GM18502 (cell line): ENCODE results near the gene PRODH2.
"Not testable (repeated sequence)": the region's sequence is repeated elsewhere in the genome, so short reads cannot be mapped to it uniquely, and the experiment has no call there.

Experiments used
- ATAC-seq: cut with Tn5 transposase; IDR thresholded peaks from one replicate; pipeline ENCODE4 v1.9.1; 2021; ENCODE audit warnings: mild to moderate bottlenecking; ENCODE audit not compliant: unreplicated experiment, poor library complexity

Gene PRODH2

DNA sequence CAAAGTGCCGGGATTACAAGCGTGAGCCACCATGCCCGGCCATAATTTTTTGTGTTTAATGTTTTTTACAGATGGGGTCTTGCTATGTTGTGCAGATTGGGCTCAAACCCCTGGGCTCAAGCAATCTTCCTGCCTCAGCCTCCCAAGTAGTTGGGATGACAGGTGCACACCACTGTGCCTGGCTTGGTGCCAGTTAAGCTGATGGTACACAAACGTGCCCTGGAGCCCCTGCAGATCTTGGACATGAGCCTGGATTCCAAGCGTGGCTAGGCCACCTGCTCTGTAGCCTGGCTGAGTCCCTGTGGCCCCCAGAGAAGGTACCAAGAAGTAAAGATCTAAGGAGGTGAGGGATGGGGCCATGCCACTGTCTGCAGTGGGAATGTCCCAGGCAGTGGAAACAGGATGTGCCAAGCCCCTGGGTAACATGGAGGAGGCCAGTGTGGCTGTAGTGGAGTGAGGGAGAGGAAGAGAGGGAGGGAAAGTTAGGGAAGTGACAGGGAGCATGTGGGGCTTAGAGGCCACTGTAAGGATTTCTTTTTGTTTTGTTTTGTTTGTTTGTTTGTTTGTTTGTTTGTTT, 7.0 kb downstream of the PRODH2 start:
- ATAC-seq, result no peak

- ATAC-seq, result no peak
Observed at GRCh38 chr19:35801828-35802227, 10.8 kb downstream of the PRODH2 start.

DNA sequence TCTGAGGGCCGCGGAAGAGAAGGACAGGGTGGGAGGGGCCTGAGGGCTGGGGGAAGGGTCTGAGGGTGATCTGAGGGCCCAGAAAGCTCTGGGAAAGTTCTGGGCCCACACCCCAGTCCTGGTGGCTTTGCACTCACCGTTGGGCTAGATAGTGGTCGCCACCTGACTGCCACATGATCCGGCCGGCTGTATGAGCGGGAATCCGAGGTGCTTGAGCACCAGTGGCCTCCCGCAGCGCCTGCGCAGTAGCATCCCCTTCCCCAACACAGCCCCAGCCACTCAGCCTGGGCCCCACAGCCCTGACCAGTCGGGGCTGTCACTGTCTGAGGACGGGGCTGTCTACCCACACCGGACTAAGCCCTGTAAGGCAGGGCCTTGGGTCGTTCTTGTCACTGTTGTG, 15.0 kb downstream of the PRODH2 start:
- ATAC-seq, result no peak

DNA sequence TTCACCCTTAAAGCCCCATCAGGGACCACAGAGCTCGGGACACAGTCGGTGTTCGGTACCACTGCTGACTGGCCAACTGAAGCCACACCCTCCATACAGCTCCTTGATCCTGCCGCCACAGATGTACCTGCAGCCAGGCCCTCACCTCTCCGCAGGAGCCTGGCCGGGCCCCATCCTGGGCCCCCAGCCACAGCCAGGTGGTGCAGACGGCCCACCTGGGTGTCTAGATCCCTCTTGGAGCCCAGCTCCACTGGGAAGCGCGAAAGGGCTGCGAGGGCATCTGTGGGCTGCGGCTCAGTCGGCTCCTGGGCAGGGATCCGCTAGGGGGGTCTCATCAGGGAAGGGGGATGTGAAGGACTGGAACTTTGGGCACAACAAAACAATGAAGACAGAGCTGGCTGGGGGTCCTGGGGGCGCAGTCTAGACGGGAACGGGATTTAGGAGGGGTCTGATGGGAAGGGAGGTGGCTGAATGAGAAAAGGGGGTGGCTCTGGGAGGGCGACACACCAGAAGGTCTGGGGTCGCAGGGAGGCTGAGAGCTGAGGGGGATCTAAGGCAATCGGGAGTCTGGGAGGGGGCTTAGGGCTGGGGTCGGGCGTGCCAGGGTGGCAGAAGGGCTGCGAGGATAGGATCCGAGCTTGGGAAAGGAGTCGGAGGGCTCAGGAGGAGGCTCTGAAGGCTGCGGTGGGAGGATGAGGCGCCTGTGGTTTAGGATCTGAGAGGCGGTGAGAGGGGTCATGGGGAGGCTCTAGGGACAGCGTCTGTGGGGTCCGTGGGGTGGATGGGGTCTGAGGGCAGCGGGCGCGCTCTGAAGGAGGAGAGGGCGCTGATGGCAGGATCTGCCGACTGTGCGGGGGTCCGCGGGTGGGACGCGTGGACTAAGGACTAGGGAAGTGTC, 15.8 kb downstream of the PRODH2 start:
- ATAC-seq, result no peak

DNA sequence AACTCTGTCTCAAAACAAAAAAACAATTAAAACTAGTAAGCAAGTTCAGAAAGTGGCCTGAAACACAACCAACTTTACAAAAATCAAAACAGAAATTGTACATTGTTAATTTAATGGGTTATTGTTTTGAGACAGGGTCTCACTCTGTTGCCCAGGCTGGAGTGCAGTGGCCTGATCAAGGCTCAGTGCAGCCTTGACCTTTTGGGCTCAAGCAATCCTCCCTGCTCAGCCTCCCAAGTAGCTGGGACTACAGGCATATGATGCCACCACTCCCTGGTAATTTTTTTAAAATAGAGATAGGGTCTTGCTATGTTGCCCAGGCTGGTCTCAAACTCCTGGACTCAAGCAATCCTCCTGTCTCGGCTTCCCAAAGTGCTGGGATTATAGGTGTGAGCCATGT, 17.1 kb downstream of the PRODH2 start:
- ATAC-seq, result not testable (repeated sequence)

DNA sequence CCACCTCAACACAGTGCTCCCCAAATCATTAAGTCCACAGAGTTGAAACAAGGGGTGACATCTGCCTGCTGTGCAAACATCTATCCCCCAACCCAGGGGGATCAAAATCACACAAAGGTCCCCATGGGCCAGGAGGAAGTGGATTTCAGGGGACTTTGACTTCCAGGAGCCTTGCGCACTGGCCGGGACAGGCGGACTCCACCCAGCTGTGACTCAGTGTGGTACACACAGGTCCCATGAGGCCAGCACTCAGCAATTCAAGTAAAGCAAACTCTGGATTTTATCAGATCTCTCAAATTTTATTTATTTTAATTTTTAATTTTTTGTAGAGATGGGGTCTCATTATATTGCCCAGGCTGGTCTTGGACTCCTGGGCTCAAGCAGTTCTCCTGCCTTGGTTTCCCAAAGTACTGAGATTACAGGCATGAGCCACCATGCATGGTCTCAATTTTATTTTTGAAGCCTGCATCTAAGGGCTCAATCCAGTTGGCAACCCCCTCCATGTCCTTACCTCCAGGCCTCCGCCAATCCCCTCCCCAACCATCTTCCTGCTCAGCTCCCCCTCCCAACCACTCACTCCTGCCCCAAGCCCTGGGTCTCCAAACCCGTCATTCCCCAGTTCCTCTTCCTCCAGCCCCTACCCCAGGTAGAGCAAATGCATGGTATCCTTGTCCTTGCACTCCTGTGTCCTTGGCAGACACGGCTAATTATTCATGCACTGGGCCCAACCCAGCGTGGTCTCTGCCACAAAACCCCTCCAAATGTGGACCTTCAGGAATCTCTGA, 19.1 kb downstream of the PRODH2 start:
- no peak for ATAC-seq

DNA sequence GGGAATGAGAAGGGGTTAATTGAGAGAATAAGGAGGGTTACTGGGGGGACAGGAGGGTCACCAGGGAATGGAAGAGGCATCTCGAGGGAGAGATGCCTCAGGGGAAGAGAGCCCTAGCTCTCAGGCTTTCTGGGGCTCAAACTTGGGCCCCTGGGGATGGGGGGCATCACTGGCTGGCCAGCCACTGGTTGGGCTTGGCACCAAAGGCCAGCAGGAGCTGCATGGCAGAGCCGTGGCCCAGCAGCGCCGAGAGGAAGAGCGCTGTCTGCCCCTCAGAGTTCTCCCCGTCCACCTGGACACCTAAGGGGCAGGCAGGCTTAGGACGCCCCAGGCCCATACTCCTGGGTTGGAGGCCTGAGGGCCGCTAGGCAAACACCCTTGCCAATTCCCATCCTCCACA, 19.8 kb downstream of the PRODH2 start:
- no peak for ATAC-seq

- ATAC-seq, result no peak
Observed at GRCh38 chr19:35792312-35792711, 20.3 kb downstream of the PRODH2 start.

DNA sequence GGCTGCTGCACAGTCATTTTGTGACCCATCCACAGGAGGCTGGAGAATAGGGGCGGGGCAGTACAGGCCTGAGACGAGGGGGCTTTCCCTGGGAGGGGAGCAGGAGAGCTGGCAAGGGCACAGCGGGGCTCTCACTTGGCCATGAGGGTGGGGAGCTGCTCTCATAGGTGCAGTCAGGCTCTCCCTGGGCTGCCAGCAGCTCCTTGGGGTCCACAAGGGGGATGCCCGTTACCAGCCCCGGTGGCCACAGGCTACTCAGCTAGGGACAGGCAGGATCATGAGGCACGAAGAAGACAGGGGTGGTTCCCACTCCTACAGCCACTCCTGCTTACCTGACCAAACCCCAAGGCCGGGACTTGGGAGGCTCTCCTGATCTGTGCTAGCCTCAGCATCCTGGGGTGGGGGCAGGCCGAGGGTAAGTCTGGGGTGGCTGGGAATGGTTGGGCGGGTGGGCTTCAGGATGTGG, 20.8 kb downstream of the PRODH2 start:
- no peak for ATAC-seq

- no peak for ATAC-seq
Observed at GRCh38 chr19:35790981-35791813, 21.4 kb downstream of the PRODH2 start.

GRCh38 chr19:35789978-35790944, 22.4 kb downstream of the PRODH2 start:
- no peak for ATAC-seq

GRCh38 chr19:35789195-35789977, 23.3 kb downstream of the PRODH2 start:
- ATAC-seq, result no peak

- ATAC-seq, result no peak
Observed at GRCh38 chr19:35788205-35788960, 24.3 kb downstream of the PRODH2 start.

DNA sequence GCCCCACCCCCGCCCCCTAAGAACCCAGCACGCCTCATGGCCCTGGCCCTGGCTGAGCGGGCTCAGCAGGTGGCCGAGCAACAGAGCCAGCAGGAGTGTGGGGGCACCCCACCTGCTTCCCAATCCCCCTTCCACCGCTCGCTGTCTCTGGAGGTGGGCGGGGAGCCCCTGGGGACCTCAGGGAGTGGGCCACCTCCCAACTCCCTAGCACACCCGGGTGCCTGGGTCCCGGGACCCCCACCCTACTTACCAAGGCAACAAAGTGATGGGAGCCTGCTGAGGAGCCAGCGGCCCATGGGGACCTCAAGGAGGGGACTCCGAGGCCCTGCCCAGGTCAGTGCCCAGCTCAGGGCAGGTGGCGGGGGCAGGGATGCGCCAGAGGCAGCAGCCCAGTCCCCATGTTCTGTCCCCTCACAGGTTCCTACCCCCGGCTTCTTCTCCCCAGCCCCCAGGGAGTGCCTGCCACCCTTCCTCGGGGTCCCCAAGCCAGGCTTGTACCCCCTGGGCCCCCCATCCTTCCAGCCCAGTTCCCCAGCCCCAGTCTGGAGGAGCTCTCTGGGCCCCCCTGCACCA, 25.3 kb downstream of the PRODH2 start:
- ATAC-seq, result no peak

DNA sequence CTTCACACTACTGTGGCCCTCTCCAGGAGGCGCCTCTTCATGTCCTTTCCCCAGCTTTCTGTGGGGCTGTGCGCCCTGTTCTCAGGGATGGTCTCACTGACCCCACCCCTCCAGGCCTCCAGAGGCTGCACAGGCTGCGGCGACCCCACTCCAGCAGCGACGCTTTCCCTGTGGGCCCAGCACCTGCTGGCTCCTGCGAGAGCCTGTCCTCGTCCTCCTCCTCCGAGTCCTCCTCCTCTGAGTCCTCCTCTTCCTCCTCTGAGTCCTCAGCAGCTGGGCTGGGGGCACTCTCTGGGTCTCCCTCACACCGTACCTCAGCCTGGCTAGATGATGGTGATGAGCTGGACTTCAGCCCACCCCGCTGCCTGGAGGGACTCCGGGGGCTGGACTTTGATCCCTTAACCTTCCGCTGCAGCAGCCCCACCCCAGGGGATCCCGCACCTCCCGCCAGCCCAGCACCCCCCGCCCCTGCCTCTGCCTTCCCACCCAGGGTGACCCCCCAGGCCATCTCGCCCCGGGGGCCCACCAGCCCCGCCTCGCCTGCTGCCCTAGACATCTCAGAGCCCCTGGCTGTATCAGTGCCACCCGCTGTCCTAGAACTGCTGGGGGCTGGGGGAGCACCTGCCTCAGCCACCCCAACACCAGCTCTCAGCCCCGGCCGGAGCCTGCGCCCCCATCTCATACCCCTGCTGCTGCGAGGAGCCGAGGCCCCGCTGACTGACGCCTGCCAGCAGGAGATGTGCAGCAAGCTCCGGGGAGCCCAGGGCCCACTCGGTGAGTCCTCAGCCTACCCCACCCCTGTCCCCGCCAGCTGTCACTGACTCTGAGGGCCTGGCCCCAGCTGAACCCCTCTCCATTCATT, 26.1 kb downstream of the PRODH2 start:
- ATAC-seq, result no peak

DNA sequence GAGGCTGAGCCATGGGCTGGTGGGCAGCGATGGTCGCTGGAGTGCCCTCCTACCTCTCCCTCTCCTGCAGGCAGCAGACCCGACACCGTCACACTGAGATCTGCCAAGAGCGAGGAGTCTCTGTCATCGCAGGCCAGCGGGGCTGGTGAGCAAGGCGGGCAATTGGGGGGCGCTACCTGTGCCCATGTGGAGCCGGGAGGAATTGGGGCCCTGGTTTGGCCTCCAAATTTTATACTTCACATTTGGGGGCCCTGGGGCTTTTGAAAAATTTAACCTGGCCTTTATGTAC, 27.4 kb downstream of the PRODH2 start:
- ATAC-seq, result no peak
